Measurements from ENCODE around the gene PLD4.

The PLD4 gene

GRCh38 chr14:104929268-104930230 is 4.9 kb downstream of the PLD4 start:
- no peak for DNase-seq

- DNase-seq, result no peak
These were observed 6.0 kb downstream of the PLD4 start for GRCh38 chr14:104930526-104931303.

- DNase-seq, result no peak
These were observed 6.7 kb downstream of the PLD4 start for GRCh38 chr14:104931304-104931770.

- no peak for DNase-seq
These were observed 7.3 kb downstream of the PLD4 start for GRCh38 chr14:104931771-104932675.

- DNase-seq, result peak; percentile 93
These were observed 8.3 kb downstream of the PLD4 start for GRCh38 chr14:104932676-104933631.

- no peak for DNase-seq
These were observed 9.4 kb downstream of the PLD4 start for GRCh38 chr14:104933746-104934733.

- DNase-seq, result no peak
These were observed 10.5 kb downstream of the PLD4 start for GRCh38 chr14:104935026-104935650.

- no peak for DNase-seq
These were observed 11.3 kb downstream of the PLD4 start for GRCh38 chr14:104935955-104936354.

GRCh38 chr14:104936361-104937155 is 11.9 kb downstream of the PLD4 start:
- DNase-seq, result no peak

GRCh38 chr14:104937161-104937560 is 12.5 kb downstream of the PLD4 start:
- no peak for DNase-seq

GRCh38 chr14:104937694-104938365 is 13.2 kb downstream of the PLD4 start:
- no peak for DNase-seq

GRCh38 chr14:104938436-104938835 is 13.8 kb downstream of the PLD4 start:
- no peak for DNase-seq

- no peak for DNase-seq
These were observed 14.3 kb downstream of the PLD4 start for GRCh38 chr14:104938960-104939359.

- no peak for DNase-seq
These were observed 15.2 kb downstream of the PLD4 start for GRCh38 chr14:104939666-104940410.

GRCh38 chr14:104940526-104941150 is 16.0 kb downstream of the PLD4 start:
- no peak for DNase-seq

- no peak for DNase-seq
These were observed 17.1 kb downstream of the PLD4 start for GRCh38 chr14:104941508-104942365.

Measured in stimulated activated CD4-positive, alpha-beta T cell treated with anti-CD3 and anti-CD28 coated beads, Interleukin-15, amount 100 ng/mL, for 24 hours (primary cell).